ENCODE data around the gene BCL2L12.

- no peak for TF ChIP-seq CTCF (IDR thresholded peaks at IDR 0.05)
- no peak for TF ChIP-seq POLR2A (IDR thresholded peaks at IDR 0.05)
These were observed 18.1 kb downstream of the BCL2L12 start for GRCh38 chr19:49683814-49684250.
